Parathyroid adenoma (tissue), 2 donors: ENCODE data around the gene C8A.

ENCODE experiments used
- H2AFZ ChIP-seq: fragments of 300-600 bp; sonication (generic); one replicate; pipeline ENCODE4 v1.7.0; 2017; ENCODE audit warnings: antibody characterized with exemption, mild to moderate bottlenecking
- H3K27ac ChIP-seq: fragments of 300-600 bp; sonication (generic); one replicate; pipeline ENCODE4 v1.7.0; 2017
- H3K27me3 ChIP-seq: fragments of 300-600 bp; sonication (generic); one replicate; pipeline ENCODE4 v1.7.0; 2017; ENCODE audit warnings: low read length; ENCODE audit not compliant: control insufficient read depth, insufficient read depth
- H3K36me3 ChIP-seq: fragments of 300-600 bp; sonication (generic); one replicate; pipeline ENCODE4 v1.7.0; 2017; ENCODE audit warnings: low read length; ENCODE audit not compliant: control insufficient read depth, insufficient read depth
- H3K4me1 ChIP-seq: fragments of 300-600 bp; sonication (generic); one replicate; pipeline ENCODE4 v1.7.0; 2017; ENCODE audit warnings: control low read depth
- H3K4me2 ChIP-seq: fragments of 300-600 bp; sonication (generic); one replicate; pipeline ENCODE4 v1.7.0; 2017; ENCODE audit warnings: low read length
- H3K4me3 ChIP-seq: fragments of 300-600 bp; sonication (generic); one replicate; pipeline ENCODE4 v1.7.0; 2017; ENCODE audit warnings: low read depth, low read length
- H3K79me2 ChIP-seq: fragments of 300-600 bp; sonication (generic); one replicate; pipeline ENCODE4 v1.7.0; 2017; ENCODE audit warnings: control low read depth
- H3K9ac ChIP-seq: fragments of 300-600 bp; sonication (generic); one replicate; pipeline ENCODE4 v1.7.0; 2017; ENCODE audit warnings: mild to moderate bottlenecking
- H3K9me3 ChIP-seq: fragments of 300-600 bp; sonication (generic); one replicate; pipeline ENCODE4 v1.7.0; 2017; ENCODE audit warnings: low read length; ENCODE audit not compliant: control insufficient read depth
- CTCF ChIP-seq: fragments of 300-600 bp; sonication (generic); IDR thresholded peaks from one replicate; pipeline ENCODE4 v1.7.0; 2017; ENCODE audit warnings: antibody characterized with exemption, mild to moderate bottlenecking
- donor health status: primary hyperparathyroidism.

C8A gene

GRCh38 chr1:56898005-56898373 is 43.4 kb downstream of the C8A start:
- no peak for TF ChIP-seq CTCF
- no peaks in the 10 kb centered on the region for H3K36me3 ChIP-seq
- no peaks in the 10 kb centered on the region for H3K9me3 ChIP-seq
- H3K9ac ChIP-seq = no peak overlapping the region
- H3K4me2 ChIP-seq = no peak overlapping the region
- H2AFZ ChIP-seq = no peak overlapping the region
- H3K4me1 ChIP-seq = no peaks in the 10 kb centered on the region
- no peaks in the 10 kb centered on the region for H3K79me2 ChIP-seq
- no peak overlapping the region for H3K27ac ChIP-seq
- H3K4me3 ChIP-seq = no peak overlapping the region
- no peaks in the 10 kb centered on the region for H3K27me3 ChIP-seq

- Histone ChIP-seq H3K27me3 (no peaks in the 10 kb centered on the region), H3K79me2 (no peaks in the 10 kb centered on the region), H3K4me1 (no peaks in the 10 kb centered on the region), H3K9me3 (no peaks in the 10 kb centered on the region), H2AFZ (no peak overlapping the region), H3K4me3 (no peak overlapping the region), H3K9ac (no peak overlapping the region), H3K36me3 (no peaks in the 10 kb centered on the region), H3K27ac (no peak overlapping the region), H3K4me2 (no peak overlapping the region)
- no peak for TF ChIP-seq CTCF
These were observed 44.3 kb downstream of the C8A start for GRCh38 chr1:56898879-56899278.

GRCh38 chr1:56901716-56902115 is 47.1 kb downstream of the C8A start:
- no peaks in the 10 kb centered on the region for H3K4me1 ChIP-seq
- TF ChIP-seq CTCF = no peak
- H3K9ac ChIP-seq = no peak overlapping the region
- no peaks in the 10 kb centered on the region for H3K9me3 ChIP-seq
- H3K36me3 ChIP-seq = no peaks in the 10 kb centered on the region
- H3K4me2 ChIP-seq = no peak overlapping the region
- H3K4me3 ChIP-seq = no peak overlapping the region
- no peak overlapping the region for H3K27ac ChIP-seq
- H2AFZ ChIP-seq = no peak overlapping the region
- no peaks in the 10 kb centered on the region for H3K79me2 ChIP-seq
- no peaks in the 10 kb centered on the region for H3K27me3 ChIP-seq

- H3K4me3 ChIP-seq = no peak overlapping the region
- H3K4me1 ChIP-seq = no peaks in the 10 kb centered on the region
- no peak overlapping the region for H3K4me2 ChIP-seq
- no peaks in the 10 kb centered on the region for H3K79me2 ChIP-seq
- H3K36me3 ChIP-seq = no peaks in the 10 kb centered on the region
- H3K9ac ChIP-seq = no peak overlapping the region
- no peak for TF ChIP-seq CTCF
- H3K27ac ChIP-seq = no peak overlapping the region
- H3K9me3 ChIP-seq = no peaks in the 10 kb centered on the region
- no peaks in the 10 kb centered on the region for H3K27me3 ChIP-seq
- no peak overlapping the region for H2AFZ ChIP-seq
These were observed 49.2 kb downstream of the C8A start for GRCh38 chr1:56903778-56904177.

GRCh38 chr1:56904663-56905397 is 50.2 kb downstream of the C8A start:
- no peaks in the 10 kb centered on the region for H3K4me1 ChIP-seq
- no peaks in the 10 kb centered on the region for H3K79me2 ChIP-seq
- no peaks in the 10 kb centered on the region for H3K9me3 ChIP-seq
- no peak overlapping the region for H2AFZ ChIP-seq
- no peaks in the 10 kb centered on the region for H3K27me3 ChIP-seq
- no peak overlapping the region for H3K27ac ChIP-seq
- TF ChIP-seq CTCF = no peak
- no peak overlapping the region for H3K9ac ChIP-seq
- no peak overlapping the region for H3K4me3 ChIP-seq
- no peaks in the 10 kb centered on the region for H3K36me3 ChIP-seq
- H3K4me2 ChIP-seq = no peak overlapping the region
